Panc1 (cell line): ENCODE results near the gene ATF7. TPM values are rescaled to one million over a fixed set of nuclear protein-coding genes. Genes with fewer than 3 reads are reported as not detected.

ENCODE experiments used
- ATAC-seq: fragments of 200-7000 bp; cut with Tn5 transposase; 2 replicates; pipeline ENCODE4 v1.9.1; 2020; ENCODE audit warnings: mild to moderate bottlenecking, moderate library complexity
- BruUV-seq: library from RNA; stranded (reverse); fragments of 400-500 nt; replicated peaks from 2 replicates; lab custom pipeline; 2021; lab: Mats Ljungman, UMichigan
- CTCF ChIA-PET: fragments of 300-600 bp; sonication (Branson Sonifier 250); formaldehyde crosslinking; loops from one replicate; lab custom pipeline; 2022; ENCODE audit warnings: antibody characterized with exemption; lab: Charles Lee
- POLR2A ChIA-PET: fragments of 300-600 bp; sonication (Branson Sonifier 250); formaldehyde crosslinking; loops from one replicate; lab custom pipeline; 2022; ENCODE audit warnings: antibody characterized with exemption; lab: Charles Lee
- DNase-seq: peaks from one replicate; pipeline ENCODE4 v3.0.0-alpha.2; 2010; ENCODE audit warnings: low read depth, low spot score
- H3K27ac ChIP-seq: 2 replicates; pipeline ENCODE4 v1.5.1; 2011; ENCODE audit warnings: mild to moderate bottlenecking, low read length, inconsistent platforms
- H3K27me3 ChIP-seq: fragments of 200-500 bp; sonication (Bioruptor generic); 2 replicates; pipeline ENCODE4 v1.6.0; 2014; ENCODE audit warnings: low read length, inconsistent platforms; ENCODE audit not compliant: control insufficient read depth, insufficient read depth
- H3K36me3 ChIP-seq: fragments of 200-500 bp; sonication (Bioruptor generic); 2 replicates; pipeline ENCODE4 v1.5.1; 2014; ENCODE audit warnings: inconsistent platforms, mild to moderate bottlenecking, low read length, moderate library complexity; ENCODE audit not compliant: control insufficient read depth, insufficient read depth
- H3K4me1 ChIP-seq: 2 replicates; pipeline ENCODE4 v1.5.1; 2011; ENCODE audit warnings: inconsistent platforms, mild to moderate bottlenecking, low read length, moderate library complexity; ENCODE audit not compliant: control insufficient read depth, insufficient read depth
- H3K4me3 ChIP-seq, 2 experiments: 2 replicates each; pipeline ENCODE4 v1.5.1; 2011 to 2012; ENCODE audit warnings: low read depth in 2 of 2, low read length in 2 of 2, mild to moderate bottlenecking in 2 of 2, inconsistent platforms in 1 of 2, moderate library complexity in 1 of 2
- H3K9me3 ChIP-seq: fragments of 200-500 bp; sonication (Bioruptor generic); 2 replicates; pipeline ENCODE4 v1.5.1; 2014; ENCODE audit warnings: low read depth, mild to moderate bottlenecking, inconsistent platforms, low read length, moderate library complexity; ENCODE audit not compliant: control insufficient read depth, insufficient read depth
- CTCF ChIP-seq: fragments of 450-650 bp; IDR thresholded peaks from 2 replicates; pipeline ENCODE4 v1.5.1; 2017; ENCODE audit warnings: mild to moderate bottlenecking
- POLR2AphosphoS5 ChIP-seq: IDR thresholded peaks from 2 replicates; pipeline ENCODE4 v1.6.1; 2012; ENCODE audit warnings: mild to moderate bottlenecking, low read depth, low read length, moderate library complexity
- REST ChIP-seq, 2 experiments: IDR thresholded peaks; 2 replicates each; pipeline ENCODE4 v1.6.1; 2011 to 2012; ENCODE audit warnings: low read depth in 2 of 2, control low read depth in 1 of 2, low read length in 1 of 2, mild to moderate bottlenecking in 1 of 2, moderate library complexity in 1 of 2; ENCODE audit not compliant: insufficient read depth in 1 of 2
- SIN3A ChIP-seq: IDR thresholded peaks from 2 replicates; pipeline ENCODE4 v1.6.1; 2012; ENCODE audit warnings: low read depth, mild to moderate bottlenecking, low read length, moderate library complexity, borderline replicate concordance; ENCODE audit not compliant: insufficient read depth
- TCF7L2 ChIP-seq: IDR thresholded peaks from 2 replicates; pipeline ENCODE4 v1.6.1; 2011; ENCODE audit warnings: mild to moderate bottlenecking, low read depth, low read length, inconsistent platforms
- in situ Hi-C: cut with HindIII; loops from 2 replicates; pipeline ENCODE4 v1.10.0; 2016; ENCODE audit warnings: low sequenced_read_pairs, low pct_unique_long_range_greater_than_20kb
- intact Hi-C: fragments of 100-400 bp; cut with micrococcal nuclease; formaldehyde crosslinking; loops from one replicate; pipeline ENCODE4 v1.10.0; 2022; ENCODE audit not compliant: unreplicated experiment
- total RNA-seq: library from RNA; stranded (reverse); gene quantifications from one replicate; pipeline ENCODE4 v1.2.1, GENCODE V29; 2021; ENCODE audit not compliant: unreplicated experiment

ATF7 gene
- total RNA-seq, 1 experiment from 2014 or later, result 29.5 TPM

- POLR2A ChIA-PET, result no interaction called here
- in situ Hi-C loops, result no loop called here
- no peaks in the 10 kb centered on the region for H3K9me3 ChIP-seq
- no peak overlapping the region for H3K4me3 ChIP-seq
- H3K36me3 ChIP-seq, result peaks cover 10% of the 10 kb centered on the region; the same call in 1 of the 2 replicates
- no TSS peak for BruUV-seq
- no peak for ATAC-seq
- intact Hi-C loops, result no loop called here
- CTCF ChIA-PET, result no interaction called here
- no peak for TF ChIP-seq REST (IDR thresholded peaks at IDR 0.05; ENCODE audit: insufficient read depth in 1 of 2, low read depth in 2 of 2, low read length in 1 of 2)
- no peak for TF ChIP-seq POLR2AphosphoS5
- TF ChIP-seq TCF7L2, result no peak
- TF ChIP-seq SIN3A, result no peak
- TF ChIP-seq CTCF, result no peak
- H3K27me3 ChIP-seq, result no peaks in the 10 kb centered on the region
- DNase-seq, result no peak
- H3K4me1 ChIP-seq, result no peaks in the 10 kb centered on the region
- no peak overlapping the region for H3K27ac ChIP-seq
These were observed 107.8 kb downstream of the ATF7 start for GRCh38 chr12:53518381-53518780.

- ChIA-PET POLR2A (no interaction called here), CTCF (no interaction called here)
- no peak overlapping the region for H3K4me3 ChIP-seq
- no peaks in the 10 kb centered on the region for H3K4me1 ChIP-seq
- H3K27me3 ChIP-seq, result no peaks in the 10 kb centered on the region
- no peak overlapping the region for H3K27ac ChIP-seq
- no peaks in the 10 kb centered on the region for H3K9me3 ChIP-seq
- BruUV-seq, result no TSS peak
- in situ Hi-C loops, result no loop called here
- no peak for DNase-seq
- intact Hi-C loops, result no loop called here
- no peak for ATAC-seq
- no peak for TF ChIP-seq POLR2AphosphoS5
- TF ChIP-seq SIN3A, result no peak
- TF ChIP-seq TCF7L2, result no peak
- TF ChIP-seq CTCF, result no peak
- no peak for TF ChIP-seq REST (IDR thresholded peaks at IDR 0.05; ENCODE audit: insufficient read depth in 1 of 2, low read depth in 2 of 2, low read length in 1 of 2)
- H3K36me3 ChIP-seq, result peaks cover 12% of the 10 kb centered on the region; the same call in 1 of the 2 replicates
These were observed 109.3 kb downstream of the ATF7 start for GRCh38 chr12:53516758-53517455.
